ENCODE measurements around the gene CNIH1.
"Not testable (repeated sequence)": the region's sequence is repeated elsewhere in the genome, so short reads cannot be mapped to it uniquely, and the experiment has no call there.

CNIH1 gene

GRCh38 chr14:54446161-54446693, 5.1 kb upstream of the CNIH1 start:
- peak; percentile 33 for DNase-seq (ENCODE audit: low read depth)
- TF ChIP-seq CTCF (conservative IDR thresholded peaks at IDR 0.05; ENCODE audit: low read depth, low read length), result no peak
- no peak overlapping the region for H3K4me3 ChIP-seq (ENCODE audit: low read depth, low read length)

- TF ChIP-seq CTCF (conservative IDR thresholded peaks at IDR 0.05; ENCODE audit: low read depth, low read length), result no peak
- H3K4me3 ChIP-seq (ENCODE audit: low read depth, low read length), result no peak overlapping the region
- DNase-seq (ENCODE audit: low read depth), result no peak
Measured at GRCh38 chr14:54444681-54445080, 3.5 kb upstream of the CNIH1 start.

GRCh38 chr14:54443981-54444380, 2.8 kb upstream of the CNIH1 start:
- H3K4me3 ChIP-seq (ENCODE audit: low read depth, low read length), result no peak overlapping the region
- no peak for TF ChIP-seq CTCF (conservative IDR thresholded peaks at IDR 0.05; ENCODE audit: low read depth, low read length)
- peak; percentile 46 for DNase-seq (ENCODE audit: low read depth)

GRCh38 chr14:54442961-54443360, 1.8 kb upstream of the CNIH1 start:
- DNase-seq (ENCODE audit: low read depth); H3K4me3 ChIP-seq (ENCODE audit: low read depth, low read length): not testable (repeated sequence)

- DNase-seq (ENCODE audit: low read depth), result no peak
- peak overlapping the region; percentile 85 for H3K4me3 ChIP-seq (ENCODE audit: low read depth, low read length)
- TF ChIP-seq CTCF (conservative IDR thresholded peaks at IDR 0.05; ENCODE audit: low read depth, low read length), result no peak
Measured at GRCh38 chr14:54440476-54440872, 700 bp downstream of the CNIH1 start.

- peak; percentile 34 for DNase-seq (ENCODE audit: low read depth)
- peak overlapping the region; percentile 85 for H3K4me3 ChIP-seq (ENCODE audit: low read depth, low read length)
- TF ChIP-seq CTCF (conservative IDR thresholded peaks at IDR 0.05; ENCODE audit: low read depth, low read length), result no peak
Measured at GRCh38 chr14:54440037-54440436, 1.1 kb downstream of the CNIH1 start.

- no peak for TF ChIP-seq CTCF (conservative IDR thresholded peaks at IDR 0.05; ENCODE audit: low read depth, low read length)
- DNase-seq (ENCODE audit: low read depth), result no peak
- no peak overlapping the region for H3K4me3 ChIP-seq (ENCODE audit: low read depth, low read length)
Measured at GRCh38 chr14:54438703-54439102, 2.5 kb downstream of the CNIH1 start.

- not testable (repeated sequence) for DNase-seq (ENCODE audit: low read depth); H3K4me3 ChIP-seq (ENCODE audit: low read depth, low read length)
Measured at GRCh38 chr14:54437954-54438353, 3.2 kb downstream of the CNIH1 start.

Data from choroid plexus epithelial cell (primary cell).